Neuron (in vitro differentiated cells): ENCODE data around the gene EIF1B.

ENCODE experiments used
- H2AFZ ChIP-seq: one replicate; pipeline ENCODE4 v1.6.1; 2013; ENCODE audit warnings: low read depth, mild to moderate bottlenecking, inconsistent platforms, low read length, moderate library complexity
- H3K27me3 ChIP-seq: one replicate; pipeline ENCODE4 v1.6.1; 2013; ENCODE audit warnings: low read length; ENCODE audit not compliant: insufficient read depth
- H3K36me3 ChIP-seq: one replicate; pipeline ENCODE4 v1.6.1; 2013; ENCODE audit warnings: low read length; ENCODE audit not compliant: insufficient read depth
- H3K4me1 ChIP-seq: one replicate; pipeline ENCODE4 v1.6.1; 2013; ENCODE audit warnings: low read length; ENCODE audit not compliant: insufficient read depth
- H3K4me3 ChIP-seq: 2 replicates; pipeline ENCODE4 v1.5.1; 2013; ENCODE audit warnings: mild to moderate bottlenecking, low read length, moderate library complexity
- H3K9me3 ChIP-seq: one replicate; pipeline ENCODE4 v1.6.1; 2013; ENCODE audit warnings: low read length

EIF1B gene

GRCh38 chr3:40294434-40294833 lies 15.1 kb upstream of the EIF1B start:
- Histone ChIP-seq H3K4me3 (no peak overlapping the region), H3K4me1 (peaks cover 20% of the 10 kb centered on the region), H3K27me3 (no peaks in the 10 kb centered on the region), H3K36me3 (no peaks in the 10 kb centered on the region), H2AFZ (no peak overlapping the region), H3K9me3 (peaks cover 2% of the 10 kb centered on the region)

- peaks cover 6% of the 10 kb centered on the region for H3K4me1 ChIP-seq
- H3K27me3 ChIP-seq, result no peaks in the 10 kb centered on the region
- H2AFZ ChIP-seq, result no peak overlapping the region
- no peak overlapping the region for H3K4me3 ChIP-seq
- H3K36me3 ChIP-seq, result no peaks in the 10 kb centered on the region
- no peaks in the 10 kb centered on the region for H3K9me3 ChIP-seq
Observed at GRCh38 chr3:40298075-40298474, 11.4 kb upstream of the EIF1B start.

GRCh38 chr3:40299130-40299720 lies 10.3 kb upstream of the EIF1B start:
- Histone ChIP-seq H3K4me1 (no peaks in the 10 kb centered on the region), H3K27me3 (no peaks in the 10 kb centered on the region), H3K9me3 (no peaks in the 10 kb centered on the region), H2AFZ (no peak overlapping the region), H3K4me3 (no peak overlapping the region), H3K36me3 (no peaks in the 10 kb centered on the region)

GRCh38 chr3:40299721-40300335 lies 9.7 kb upstream of the EIF1B start:
- Histone ChIP-seq H2AFZ (no peak overlapping the region), H3K4me1 (no peaks in the 10 kb centered on the region), H3K9me3 (no peaks in the 10 kb centered on the region), H3K27me3 (no peaks in the 10 kb centered on the region), H3K36me3 (no peaks in the 10 kb centered on the region), H3K4me3 (no peak overlapping the region)

- no peaks in the 10 kb centered on the region for H3K36me3 ChIP-seq
- no peak overlapping the region for H3K4me3 ChIP-seq
- no peaks in the 10 kb centered on the region for H3K9me3 ChIP-seq
- no peaks in the 10 kb centered on the region for H3K27me3 ChIP-seq
- H3K4me1 ChIP-seq, result no peaks in the 10 kb centered on the region
- no peak overlapping the region for H2AFZ ChIP-seq
Observed at GRCh38 chr3:40302784-40303183, 6.7 kb upstream of the EIF1B start.

- H3K4me3 ChIP-seq, result no peak overlapping the region
- H3K9me3 ChIP-seq, result no peaks in the 10 kb centered on the region
- no peaks in the 10 kb centered on the region for H3K27me3 ChIP-seq
- peaks cover 3% of the 10 kb centered on the region for H3K4me1 ChIP-seq
- no peaks in the 10 kb centered on the region for H3K36me3 ChIP-seq
- no peak overlapping the region for H2AFZ ChIP-seq
Observed at GRCh38 chr3:40304352-40304751, 5.2 kb upstream of the EIF1B start.

GRCh38 chr3:40306336-40306735 lies 3.2 kb upstream of the EIF1B start:
- Histone ChIP-seq H3K36me3 (peaks cover 5% of the 10 kb centered on the region), H3K27me3 (no peaks in the 10 kb centered on the region), H3K4me3 (no peak overlapping the region), H3K9me3 (no peaks in the 10 kb centered on the region), H3K4me1 (peaks cover 9% of the 10 kb centered on the region), H2AFZ (no peak overlapping the region)

GRCh38 chr3:40307176-40307575 lies 2.3 kb upstream of the EIF1B start:
- H3K36me3 ChIP-seq, result peaks cover 14% of the 10 kb centered on the region
- H3K4me1 ChIP-seq, result peaks cover 17% of the 10 kb centered on the region
- H2AFZ ChIP-seq, result no peak overlapping the region
- H3K27me3 ChIP-seq, result no peaks in the 10 kb centered on the region
- no peaks in the 10 kb centered on the region for H3K9me3 ChIP-seq
- no peak overlapping the region for H3K4me3 ChIP-seq

- peaks cover 19% of the 10 kb centered on the region for H3K4me1 ChIP-seq
- H3K9me3 ChIP-seq, result no peaks in the 10 kb centered on the region
- no peaks in the 10 kb centered on the region for H3K27me3 ChIP-seq
- peaks cover 31% of the 10 kb centered on the region for H3K36me3 ChIP-seq
- peak overlapping the region; percentile 95 for H3K4me3 ChIP-seq
- H2AFZ ChIP-seq, result peak overlapping the region; percentile 96
Observed at GRCh38 chr3:40308725-40309417, 636 bp upstream of the EIF1B start.

- Histone ChIP-seq H3K36me3 (peaks cover 38% of the 10 kb centered on the region), H3K27me3 (no peaks in the 10 kb centered on the region), H3K4me1 (peaks cover 19% of the 10 kb centered on the region), H3K9me3 (no peaks in the 10 kb centered on the region), H2AFZ (no peak overlapping the region), H3K4me3 (peak overlapping the region; percentile 95)
Observed at GRCh38 chr3:40309925-40310695, 603 bp downstream of the EIF1B start.

GRCh38 chr3:40310705-40311104 lies 1.2 kb downstream of the EIF1B start:
- Histone ChIP-seq H3K36me3 (peaks cover 38% of the 10 kb centered on the region), H2AFZ (no peak overlapping the region), H3K9me3 (no peaks in the 10 kb centered on the region), H3K27me3 (no peaks in the 10 kb centered on the region), H3K4me1 (peaks cover 19% of the 10 kb centered on the region), H3K4me3 (peak overlapping the region; percentile 95)

- H2AFZ ChIP-seq, result no peak overlapping the region
- no peaks in the 10 kb centered on the region for H3K27me3 ChIP-seq
- no peak overlapping the region for H3K4me3 ChIP-seq
- H3K9me3 ChIP-seq, result no peaks in the 10 kb centered on the region
- peaks cover 38% of the 10 kb centered on the region for H3K36me3 ChIP-seq
- peaks cover 19% of the 10 kb centered on the region for H3K4me1 ChIP-seq
Observed at GRCh38 chr3:40312661-40313226, 3.2 kb downstream of the EIF1B start.
